ENCODE results near the gene FAM83G. TPM values are rescaled to one million over a fixed set of nuclear protein-coding genes. Genes with fewer than 3 reads are reported as not detected.
A peak's percentile ranks its signal among the peaks of the same experiment; 100 is the strongest.

FAM83G gene
- total RNA-seq, 1 donor from 2014 or later = 2.2 TPM

DNA sequence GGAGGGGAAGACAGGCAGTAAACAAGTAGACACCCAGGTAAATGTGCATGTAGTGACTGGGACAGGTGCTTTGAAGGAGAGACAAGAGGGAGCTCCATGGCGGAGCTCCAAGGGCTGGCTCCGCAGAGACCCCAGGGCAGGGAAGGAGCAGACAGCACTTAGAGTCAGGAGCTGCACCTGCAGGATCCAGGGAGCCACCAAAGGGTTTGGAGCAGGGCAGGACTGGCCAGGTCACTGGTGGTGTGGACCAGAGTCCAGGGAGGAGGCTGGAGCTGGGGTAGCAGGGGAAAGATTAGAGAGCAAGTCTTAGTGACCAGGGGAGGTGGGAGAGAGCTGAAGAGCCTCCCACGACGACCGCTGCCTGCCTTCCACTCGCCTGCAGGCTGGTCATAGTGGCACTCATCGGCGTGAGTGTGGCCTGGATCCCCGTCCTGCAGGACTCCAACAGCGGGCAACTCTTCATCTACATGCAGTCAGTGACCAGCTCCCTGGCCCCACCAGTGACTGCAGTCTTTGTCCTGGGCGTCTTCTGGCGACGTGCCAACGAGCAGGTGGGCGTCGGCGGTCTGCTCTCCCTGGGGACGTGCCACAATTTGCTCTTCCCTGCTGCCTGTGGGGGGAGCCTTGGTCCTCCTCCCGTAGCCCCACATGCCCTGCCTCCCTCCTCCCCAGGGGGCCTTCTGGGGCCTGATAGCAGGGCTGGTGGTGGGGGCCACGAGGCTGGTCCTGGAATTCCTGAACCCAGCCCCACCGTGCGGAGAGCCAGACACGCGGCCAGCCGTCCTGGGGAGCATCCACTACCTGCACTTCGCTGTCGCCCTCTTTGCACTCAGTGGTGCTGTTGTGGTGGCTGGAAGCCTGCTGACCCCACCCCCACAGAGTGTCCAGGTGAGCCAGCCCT lies 14.7 kb upstream of the FAM83G start:
- DNase-seq = peak; percentile 16
- Histone ChIP-seq H3K9me3 (replicated peaks) (no peaks in the 10 kb centered on the region), H3K27me3 (ENCODE audit: low read depth) (no peaks in the 10 kb centered on the region), H3K4me3 (no peak overlapping the region), H3K27ac (replicated peaks) (no peak overlapping the region), H3K4me1 (no peaks in the 10 kb centered on the region), H3K36me3 (no peaks in the 10 kb centered on the region)
- intact Hi-C loops (cut with micrococcal nuclease) = no loop called here
- TF ChIP-seq, protein P1, sequence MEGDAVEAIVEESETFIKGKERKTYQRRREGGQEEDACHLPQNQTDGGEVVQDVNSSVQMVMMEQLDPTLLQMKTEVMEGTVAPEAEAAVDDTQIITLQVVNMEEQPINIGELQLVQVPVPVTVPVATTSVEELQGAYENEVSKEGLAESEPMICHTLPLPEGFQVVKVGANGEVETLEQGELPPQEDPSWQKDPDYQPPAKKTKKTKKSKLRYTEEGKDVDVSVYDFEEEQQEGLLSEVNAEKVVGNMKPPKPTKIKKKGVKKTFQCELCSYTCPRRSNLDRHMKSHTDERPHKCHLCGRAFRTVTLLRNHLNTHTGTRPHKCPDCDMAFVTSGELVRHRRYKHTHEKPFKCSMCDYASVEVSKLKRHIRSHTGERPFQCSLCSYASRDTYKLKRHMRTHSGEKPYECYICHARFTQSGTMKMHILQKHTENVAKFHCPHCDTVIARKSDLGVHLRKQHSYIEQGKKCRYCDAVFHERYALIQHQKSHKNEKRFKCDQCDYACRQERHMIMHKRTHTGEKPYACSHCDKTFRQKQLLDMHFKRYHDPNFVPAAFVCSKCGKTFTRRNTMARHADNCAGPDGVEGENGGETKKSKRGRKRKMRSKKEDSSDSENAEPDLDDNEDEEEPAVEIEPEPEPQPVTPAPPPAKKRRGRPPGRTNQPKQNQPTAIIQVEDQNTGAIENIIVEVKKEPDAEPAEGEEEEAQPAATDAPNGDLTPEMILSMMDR (IDR thresholded peaks at IDR 0.05; ENCODE audit: borderline replicate concordance) = no peak

DNA sequence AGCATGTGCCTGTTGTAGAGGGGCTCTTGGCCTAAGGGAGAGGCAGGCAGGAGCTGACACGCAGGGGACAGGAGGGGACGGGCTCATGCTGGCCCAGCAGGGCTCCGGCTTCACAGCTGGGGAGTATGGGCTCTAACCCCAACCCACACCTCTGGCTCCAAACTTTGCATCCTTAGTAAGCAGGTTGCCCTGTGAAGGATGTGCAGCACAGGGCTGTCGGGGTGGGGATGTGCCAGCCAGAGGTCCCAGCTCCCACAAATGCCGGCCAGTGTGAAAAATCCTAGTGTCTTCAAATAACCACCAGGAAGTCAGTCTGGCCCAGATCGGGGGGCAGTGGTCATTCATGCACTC lies 14.0 kb upstream of the FAM83G start:
- Histone ChIP-seq H3K27me3 (ENCODE audit: low read depth) (no peaks in the 10 kb centered on the region), H3K4me1 (no peaks in the 10 kb centered on the region), H3K36me3 (no peaks in the 10 kb centered on the region), H3K4me3 (no peak overlapping the region), H3K27ac (replicated peaks) (no peak overlapping the region), H3K9me3 (replicated peaks) (no peaks in the 10 kb centered on the region)
- no peak for DNase-seq
- intact Hi-C loops (cut with micrococcal nuclease) = no loop called here
- TF ChIP-seq, protein P1 (IDR thresholded peaks at IDR 0.05; ENCODE audit: borderline replicate concordance) = no peak

DNA sequence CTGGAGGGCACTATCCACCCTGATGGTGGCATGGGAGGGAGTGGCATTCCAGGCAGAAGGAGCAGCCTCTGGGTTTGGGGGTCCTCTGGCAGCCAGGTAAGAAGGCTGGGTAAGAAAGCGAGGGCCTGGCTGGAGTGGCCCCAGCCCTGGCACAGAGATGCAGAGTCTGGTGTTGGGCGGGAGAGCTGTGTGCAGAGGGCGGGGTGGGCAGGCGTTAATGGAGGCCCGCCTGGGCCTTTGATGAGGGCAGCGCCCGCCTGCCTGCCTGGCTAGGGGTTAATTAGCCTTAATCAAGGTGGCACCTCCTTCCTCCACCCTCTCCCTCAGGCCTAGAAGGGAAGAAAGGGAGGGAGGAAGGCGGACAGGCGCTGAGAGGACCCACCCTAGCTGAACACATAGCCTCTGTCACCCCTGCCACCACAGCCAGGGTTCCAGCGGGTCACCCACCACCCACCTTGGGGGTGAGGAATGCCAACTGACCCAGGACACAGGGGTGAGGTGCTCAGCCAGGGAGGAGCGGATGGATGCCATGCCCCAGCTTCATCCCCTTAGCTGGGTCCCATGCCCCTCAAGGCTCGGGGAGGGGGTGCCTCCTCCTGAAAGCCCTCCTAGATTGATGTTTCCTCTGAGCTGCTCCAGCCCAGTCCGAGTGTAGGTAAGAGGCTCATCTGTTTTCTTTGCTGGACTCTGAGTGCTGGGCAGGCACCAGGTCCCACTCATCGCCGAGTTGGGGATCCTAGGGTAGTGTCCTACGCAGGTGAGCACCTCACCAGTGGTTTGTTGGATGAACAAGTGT lies 13.4 kb upstream of the FAM83G start:
- DNase-seq = no peak
- intact Hi-C loops (cut with micrococcal nuclease) = no loop called here
- H3K4me1 ChIP-seq = no peaks in the 10 kb centered on the region
- no peak overlapping the region for H3K27ac ChIP-seq (replicated peaks)
- no peak overlapping the region for H3K4me3 ChIP-seq
- H3K36me3 ChIP-seq = no peaks in the 10 kb centered on the region
- no peaks in the 10 kb centered on the region for H3K27me3 ChIP-seq (ENCODE audit: low read depth)
- TF ChIP-seq, protein P1 (IDR thresholded peaks at IDR 0.05; ENCODE audit: borderline replicate concordance) = no peak
- no peaks in the 10 kb centered on the region for H3K9me3 ChIP-seq (replicated peaks)

DNA sequence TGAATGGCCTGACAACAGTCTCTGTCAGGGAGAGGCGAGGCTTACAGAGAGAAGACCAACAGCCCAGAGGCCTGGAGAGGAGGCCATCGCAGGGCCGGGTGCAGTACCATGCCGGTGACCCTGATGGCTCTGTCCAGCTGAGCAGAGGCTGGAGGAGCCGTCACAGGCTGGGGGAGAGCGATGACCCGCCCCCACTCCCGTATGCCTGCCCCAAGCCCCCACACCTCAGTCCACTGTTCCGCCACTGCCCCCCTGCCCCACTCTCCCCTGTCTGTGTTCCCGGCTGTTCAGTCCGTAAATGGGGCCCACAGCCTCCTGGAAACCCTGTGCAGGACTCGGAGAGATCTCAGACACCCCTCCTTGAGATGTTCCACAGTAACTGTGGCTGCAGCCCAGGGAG lies 12.8 kb upstream of the FAM83G start:
- Histone ChIP-seq H3K4me3 (no peak overlapping the region), H3K36me3 (no peaks in the 10 kb centered on the region), H3K27me3 (ENCODE audit: low read depth) (no peaks in the 10 kb centered on the region), H3K9me3 (replicated peaks) (no peaks in the 10 kb centered on the region), H3K4me1 (no peaks in the 10 kb centered on the region), H3K27ac (replicated peaks) (no peak overlapping the region)
- intact Hi-C loops (cut with micrococcal nuclease) = no loop called here
- no peak for DNase-seq
- TF ChIP-seq, protein P1 (IDR thresholded peaks at IDR 0.05; ENCODE audit: borderline replicate concordance) = no peak

DNA sequence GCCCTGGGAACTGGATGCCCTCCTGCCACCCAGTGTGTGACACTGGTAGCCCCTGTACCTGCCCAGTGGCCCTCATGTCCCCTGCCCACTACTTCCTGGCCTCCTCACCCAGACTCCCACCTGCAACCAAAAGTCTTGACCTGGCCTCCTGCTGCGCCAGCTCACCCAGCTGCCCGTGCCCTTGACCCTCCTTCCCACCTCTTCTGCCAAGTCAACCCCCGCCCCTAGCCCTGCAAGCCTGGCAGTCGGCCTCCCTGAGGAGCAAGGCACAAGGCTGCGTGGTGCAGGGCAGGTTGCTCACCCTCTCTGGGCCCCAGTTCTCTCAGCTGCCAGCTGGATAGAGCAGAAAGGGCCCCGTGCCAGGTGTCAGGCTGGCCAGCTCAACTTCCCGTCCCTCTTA lies 12.3 kb upstream of the FAM83G start:
- DNase-seq = no peak
- intact Hi-C loops (cut with micrococcal nuclease) = no loop called here

More for the DNA sequence above, 12.3 kb upstream of the FAM83G start:
- Histone ChIP-seq H3K36me3 (no peaks in the 10 kb centered on the region), H3K27me3 (ENCODE audit: low read depth) (no peaks in the 10 kb centered on the region), H3K27ac (replicated peaks) (no peak overlapping the region), H3K4me1 (no peaks in the 10 kb centered on the region), H3K4me3 (no peak overlapping the region), H3K9me3 (replicated peaks) (no peaks in the 10 kb centered on the region)
- TF ChIP-seq, protein P1 (IDR thresholded peaks at IDR 0.05; ENCODE audit: borderline replicate concordance) = no peak

Measured in left ventricle myocardium inferior (tissue), 1 donor.